ENCODE measurements around the gene NAALADL2.
A peak's percentile ranks its signal among the peaks of the same experiment; 100 is the strongest.
"Not testable (repeated sequence)": the region's sequence is repeated elsewhere in the genome, so short reads cannot be mapped to it uniquely, and the experiment has no call there.

NAALADL2 gene

GRCh38 chr3:175163686-175164085, 304.6 kb downstream of the NAALADL2 start:
- TF ChIP-seq CTCF (conservative IDR thresholded peaks at IDR 0.05; ENCODE audit: control insufficient read depth, insufficient read depth, low read depth, low read length), result no peak
- no peak for DNase-seq (ENCODE audit: low read depth)
- H3K4me3 ChIP-seq (ENCODE audit: control insufficient read depth, low read depth, low read length), result no peak overlapping the region

- DNase-seq (ENCODE audit: low read depth); H3K4me3 ChIP-seq (ENCODE audit: control insufficient read depth, low read depth, low read length): not testable (repeated sequence)
These were observed 314.0 kb downstream of the NAALADL2 start for GRCh38 chr3:175173117-175173516.

- TF ChIP-seq CTCF (conservative IDR thresholded peaks at IDR 0.05; ENCODE audit: control insufficient read depth, insufficient read depth, low read depth, low read length), result no peak
- no peak overlapping the region for H3K4me3 ChIP-seq (ENCODE audit: control insufficient read depth, low read depth, low read length)
- DNase-seq (ENCODE audit: low read depth), result no peak
These were observed 317.4 kb downstream of the NAALADL2 start for GRCh38 chr3:175176556-175176955.

- H3K4me3 ChIP-seq (ENCODE audit: control insufficient read depth, low read depth, low read length), result no peak overlapping the region
- DNase-seq (ENCODE audit: low read depth), result no peak
- TF ChIP-seq CTCF (conservative IDR thresholded peaks at IDR 0.05; ENCODE audit: control insufficient read depth, insufficient read depth, low read depth, low read length), result no peak
These were observed 319.9 kb downstream of the NAALADL2 start for GRCh38 chr3:175179055-175179454.

- no peak for TF ChIP-seq CTCF (conservative IDR thresholded peaks at IDR 0.05; ENCODE audit: control insufficient read depth, insufficient read depth, low read depth, low read length)
- no peak for DNase-seq (ENCODE audit: low read depth)
- no peak overlapping the region for H3K4me3 ChIP-seq (ENCODE audit: control insufficient read depth, low read depth, low read length)
These were observed 325.3 kb downstream of the NAALADL2 start for GRCh38 chr3:175184392-175184791.

GRCh38 chr3:175185903-175186302, 326.8 kb downstream of the NAALADL2 start:
- H3K4me3 ChIP-seq (ENCODE audit: control insufficient read depth, low read depth, low read length), result no peak overlapping the region
- TF ChIP-seq CTCF (conservative IDR thresholded peaks at IDR 0.05; ENCODE audit: control insufficient read depth, insufficient read depth, low read depth, low read length), result no peak
- DNase-seq (ENCODE audit: low read depth), result no peak

GRCh38 chr3:175186511-175186910, 327.4 kb downstream of the NAALADL2 start:
- DNase-seq (ENCODE audit: low read depth), result peak; percentile 21
- no peak for TF ChIP-seq CTCF (conservative IDR thresholded peaks at IDR 0.05; ENCODE audit: control insufficient read depth, insufficient read depth, low read depth, low read length)
- no peak overlapping the region for H3K4me3 ChIP-seq (ENCODE audit: control insufficient read depth, low read depth, low read length)

All from fibroblast of mammary gland (primary cell).